Measurements from ENCODE around the gene ARHGAP1.

ARHGAP1 gene

GRCh38 chr11:46700241-46701077 is at the start of gene ARHGAP1, which contains the start of gene ZNF408:
TSS of gene ARHGAP1 (minus strand) at chr11:46700619. CDS start at chr11:46696107, 4,512 bp downstream.
TSS of gene ZNF408 (plus strand) at chr11:46701031. CDS start at chr11:46701048, 17 bp downstream.
- no peaks in the 10 kb centered on the region for H3K27me3 Mint-ChIP-seq
- DNase-seq (peak; percentile 100), ATAC-seq (peak; percentile 91)
- no peaks in the 10 kb centered on the region for H3K9me3 Mint-ChIP-seq
- peaks cover 56% of the 10 kb centered on the region for H3K4me1 Mint-ChIP-seq
- H3K27ac Mint-ChIP-seq = peak within 1 kb of the TSS; percentile 97
- H3K4me3 Mint-ChIP-seq = peak within 1 kb of the TSS; percentile 94
- peaks cover 24% of the 10 kb centered on the region for H3K36me3 Mint-ChIP-seq (ENCODE audit: low read depth)

GRCh38 chr11:46747150-46747549 is 46.7 kb upstream of the ARHGAP1 start:
- no peak for DNase-seq
- H3K27ac Mint-ChIP-seq = no peak overlapping the region
- H3K36me3 Mint-ChIP-seq (ENCODE audit: low read depth) = peaks cover 63% of the 10 kb centered on the region

GRCh38 chr11:46745995-46746394 is 45.6 kb upstream of the ARHGAP1 start:
- Mint-ChIP-seq H3K36me3 (ENCODE audit: low read depth) (peaks cover 66% of the 10 kb centered on the region), H3K9me3 (no peaks in the 10 kb centered on the region), H3K27ac (no peak overlapping the region), H3K4me1 (no peaks in the 10 kb centered on the region), H3K4me3 (no peak overlapping the region), H3K27me3 (no peaks in the 10 kb centered on the region)
- ATAC-seq = no peak
- DNase-seq = no peak

More at GRCh38 chr11:46747150-46747549, 46.7 kb upstream of the ARHGAP1 start:
- Mint-ChIP-seq H3K4me3 (no peak overlapping the region), H3K4me1 (no peaks in the 10 kb centered on the region), H3K9me3 (no peaks in the 10 kb centered on the region), H3K27me3 (no peaks in the 10 kb centered on the region)
- ATAC-seq = no peak

- DNase-seq = no peak
- H3K36me3 Mint-ChIP-seq (ENCODE audit: low read depth) = peaks cover 63% of the 10 kb centered on the region
These were observed 44.9 kb upstream of the ARHGAP1 start for GRCh38 chr11:46745328-46745727.

GRCh38 chr11:46743693-46744339 is 43.4 kb upstream of the ARHGAP1 start:
- H3K36me3 Mint-ChIP-seq (ENCODE audit: low read depth) = peaks cover 53% of the 10 kb centered on the region
- H3K27ac Mint-ChIP-seq = no peak overlapping the region
- ATAC-seq (no peak), DNase-seq (no peak)
- no peaks in the 10 kb centered on the region for H3K9me3 Mint-ChIP-seq
- no peak overlapping the region for H3K4me3 Mint-ChIP-seq
- no peaks in the 10 kb centered on the region for H3K27me3 Mint-ChIP-seq
- no peaks in the 10 kb centered on the region for H3K4me1 Mint-ChIP-seq

More at GRCh38 chr11:46745328-46745727, 44.9 kb upstream of the ARHGAP1 start:
- ATAC-seq = no peak
- no peaks in the 10 kb centered on the region for H3K27me3 Mint-ChIP-seq
- no peak overlapping the region for H3K27ac Mint-ChIP-seq
- no peaks in the 10 kb centered on the region for H3K4me1 Mint-ChIP-seq
- no peaks in the 10 kb centered on the region for H3K9me3 Mint-ChIP-seq
- H3K4me3 Mint-ChIP-seq = no peak overlapping the region

GRCh38 chr11:46743043-46743442 is 42.6 kb upstream of the ARHGAP1 start:
- DNase-seq (no peak), ATAC-seq (no peak)
- Mint-ChIP-seq H3K4me3 (no peak overlapping the region), H3K27ac (no peak overlapping the region), H3K4me1 (no peaks in the 10 kb centered on the region), H3K9me3 (no peaks in the 10 kb centered on the region), H3K27me3 (no peaks in the 10 kb centered on the region), H3K36me3 (ENCODE audit: low read depth) (peaks cover 49% of the 10 kb centered on the region)

- Mint-ChIP-seq H3K4me1 (no peaks in the 10 kb centered on the region), H3K4me3 (no peak overlapping the region), H3K27me3 (no peaks in the 10 kb centered on the region), H3K9me3 (no peaks in the 10 kb centered on the region), H3K27ac (no peak overlapping the region), H3K36me3 (ENCODE audit: low read depth) (peaks cover 44% of the 10 kb centered on the region)
- DNase-seq = no peak
- no peak for ATAC-seq
These were observed 41.4 kb upstream of the ARHGAP1 start for GRCh38 chr11:46741600-46742484.

GRCh38 chr11:46738887-46739286 is 38.5 kb upstream of the ARHGAP1 start:
- H3K9me3 Mint-ChIP-seq = no peaks in the 10 kb centered on the region
- DNase-seq = no peak
- ATAC-seq = no peak
- no peak overlapping the region for H3K27ac Mint-ChIP-seq
- no peak overlapping the region for H3K4me3 Mint-ChIP-seq
- H3K4me1 Mint-ChIP-seq = no peaks in the 10 kb centered on the region
- peaks cover 27% of the 10 kb centered on the region for H3K36me3 Mint-ChIP-seq (ENCODE audit: low read depth)
- H3K27me3 Mint-ChIP-seq = no peaks in the 10 kb centered on the region

GRCh38 chr11:46737699-46738098 is 37.3 kb upstream of the ARHGAP1 start:
- Mint-ChIP-seq H3K4me3 (no peak overlapping the region), H3K9me3 (no peaks in the 10 kb centered on the region), H3K27me3 (no peaks in the 10 kb centered on the region), H3K36me3 (ENCODE audit: low read depth) (peaks cover 17% of the 10 kb centered on the region), H3K27ac (no peak overlapping the region), H3K4me1 (no peaks in the 10 kb centered on the region)
- no peak for DNase-seq
- no peak for ATAC-seq

GRCh38 chr11:46736615-46737014 is 36.2 kb upstream of the ARHGAP1 start:
- no peak overlapping the region for H3K4me3 Mint-ChIP-seq
- no peaks in the 10 kb centered on the region for H3K27me3 Mint-ChIP-seq
- peaks cover 6% of the 10 kb centered on the region for H3K36me3 Mint-ChIP-seq (ENCODE audit: low read depth)
- no peaks in the 10 kb centered on the region for H3K9me3 Mint-ChIP-seq
- H3K4me1 Mint-ChIP-seq = no peaks in the 10 kb centered on the region
- ATAC-seq (no peak), DNase-seq (no peak)
- H3K27ac Mint-ChIP-seq = no peak overlapping the region

- no peak for ATAC-seq
- H3K27ac Mint-ChIP-seq = no peak overlapping the region
- H3K36me3 Mint-ChIP-seq (ENCODE audit: low read depth) = peaks cover 2% of the 10 kb centered on the region
- H3K4me1 Mint-ChIP-seq = no peaks in the 10 kb centered on the region
- no peaks in the 10 kb centered on the region for H3K27me3 Mint-ChIP-seq
- no peaks in the 10 kb centered on the region for H3K9me3 Mint-ChIP-seq
- DNase-seq = no peak
- H3K4me3 Mint-ChIP-seq = no peak overlapping the region
These were observed 35.7 kb upstream of the ARHGAP1 start for GRCh38 chr11:46736146-46736545.

GRCh38 chr11:46733234-46733633 is 32.8 kb upstream of the ARHGAP1 start:
- Mint-ChIP-seq H3K4me1 (no peaks in the 10 kb centered on the region), H3K4me3 (no peak overlapping the region), H3K9me3 (no peaks in the 10 kb centered on the region), H3K27ac (no peak overlapping the region), H3K36me3 (ENCODE audit: low read depth) (no peaks in the 10 kb centered on the region), H3K27me3 (no peaks in the 10 kb centered on the region)
- DNase-seq (no peak), ATAC-seq (no peak)

GRCh38 chr11:46731545-46731944 is 31.1 kb upstream of the ARHGAP1 start:
- H3K4me3 Mint-ChIP-seq = no peak overlapping the region

More at GRCh38 chr11:46731545-46731944, 31.1 kb upstream of the ARHGAP1 start:
- ATAC-seq = no peak
- no peak for DNase-seq
- H3K9me3 Mint-ChIP-seq = no peaks in the 10 kb centered on the region
- H3K27ac Mint-ChIP-seq = no peak overlapping the region
- no peaks in the 10 kb centered on the region for H3K4me1 Mint-ChIP-seq
- H3K27me3 Mint-ChIP-seq = no peaks in the 10 kb centered on the region
- no peaks in the 10 kb centered on the region for H3K36me3 Mint-ChIP-seq (ENCODE audit: low read depth)
